Left lobe of liver (tissue), 2 donors: ENCODE data around the gene ST6GALNAC4. TPM values are rescaled to one million over a fixed set of nuclear protein-coding genes. Genes with fewer than 3 reads are reported as not detected.
"Not testable (repeated sequence)": the region's sequence is repeated elsewhere in the genome, so short reads cannot be mapped to it uniquely, and the experiment has no call there.

Experiments used
- ATAC-seq: fragments of 200-7000 bp; cut with Tn5 transposase; one replicate; pipeline ENCODE4 v1.9.1; 2020; ENCODE audit warnings: mild to moderate bottlenecking, moderate library complexity
- DNase-seq: peaks from one replicate; pipeline ENCODE4 v3.0.0-alpha.2; 2020; ENCODE audit warnings: low spot score
- total RNA-seq: library from RNA; stranded (reverse); gene quantifications from one replicate; pipeline ENCODE4 v1.2.1, GENCODE V29; 2021
- donor health status: DM: no; HTN: no; CAD: no; lungs with moderate emphysema.
- donor health status: DM: no; HTN: yes; CAD: no.

Gene ST6GALNAC4
- total RNA-seq, 1 donor from 2014 or later: 5.9 TPM

GRCh38 chr9:127895811-127896210, 21.0 kb downstream of the ST6GALNAC4 start:
- ATAC-seq (no peak), DNase-seq (no peak)

DNA sequence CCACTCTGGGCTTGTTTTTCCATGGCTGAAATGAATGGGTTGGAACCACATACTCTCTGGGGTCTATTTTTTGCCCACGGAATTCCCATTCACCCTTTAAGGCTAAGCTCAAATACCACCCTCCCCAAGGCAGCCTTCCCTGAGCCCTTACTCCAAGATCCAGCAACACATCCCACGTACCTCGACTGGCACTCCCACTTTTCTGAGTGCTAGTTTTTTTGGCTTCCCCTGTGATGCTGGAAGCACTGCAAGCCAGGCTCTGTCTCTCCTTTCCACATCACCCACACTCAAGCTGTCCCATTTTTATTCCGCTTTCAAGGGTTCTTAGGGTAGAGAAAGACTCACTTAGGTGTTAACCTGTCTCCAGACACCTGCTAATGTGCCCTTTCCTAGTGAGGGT, 23.4 kb downstream of the ST6GALNAC4 start:
- no peak for ATAC-seq
- DNase-seq: no peak

- no peak for ATAC-seq
- no peak for DNase-seq
Observed at GRCh38 chr9:127892831-127893230, 24.0 kb downstream of the ST6GALNAC4 start.

- ATAC-seq: no peak
Observed at GRCh38 chr9:127890053-127890452, 26.8 kb downstream of the ST6GALNAC4 start.

GRCh38 chr9:127887792-127888191, 29.0 kb downstream of the ST6GALNAC4 start:
- ATAC-seq (no peak), DNase-seq (no peak)

More at GRCh38 chr9:127890053-127890452, 26.8 kb downstream of the ST6GALNAC4 start:
- no peak for DNase-seq

DNA sequence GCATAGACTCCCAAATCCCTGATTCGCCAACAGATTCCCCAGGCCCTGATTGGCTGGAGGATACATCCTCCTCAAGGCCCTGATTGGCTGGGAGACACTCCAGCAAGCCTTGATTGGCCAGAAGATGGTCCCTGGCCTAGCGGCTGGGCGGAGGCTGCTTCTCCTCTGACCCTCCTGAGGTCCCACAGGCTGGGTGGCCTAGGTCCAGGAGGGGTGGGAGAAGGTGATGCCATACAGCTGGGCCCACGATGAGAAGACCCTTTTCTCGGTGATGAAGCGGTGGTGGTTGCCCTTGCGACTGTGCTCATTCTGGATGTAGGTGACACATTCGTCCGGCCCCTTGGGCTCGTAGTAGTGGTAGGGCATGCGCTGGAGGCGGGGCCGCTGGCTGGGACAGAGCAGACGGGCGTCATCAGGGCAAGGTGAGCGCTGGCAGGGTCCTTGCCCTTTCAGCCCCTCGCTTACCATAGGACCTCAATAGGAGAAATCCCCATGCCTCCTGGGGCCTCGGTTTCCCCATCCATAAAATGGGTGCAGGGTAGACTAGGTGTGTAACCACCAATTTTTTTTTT, 30.4 kb downstream of the ST6GALNAC4 start:
- DNase-seq (no peak), ATAC-seq (no peak)

DNA sequence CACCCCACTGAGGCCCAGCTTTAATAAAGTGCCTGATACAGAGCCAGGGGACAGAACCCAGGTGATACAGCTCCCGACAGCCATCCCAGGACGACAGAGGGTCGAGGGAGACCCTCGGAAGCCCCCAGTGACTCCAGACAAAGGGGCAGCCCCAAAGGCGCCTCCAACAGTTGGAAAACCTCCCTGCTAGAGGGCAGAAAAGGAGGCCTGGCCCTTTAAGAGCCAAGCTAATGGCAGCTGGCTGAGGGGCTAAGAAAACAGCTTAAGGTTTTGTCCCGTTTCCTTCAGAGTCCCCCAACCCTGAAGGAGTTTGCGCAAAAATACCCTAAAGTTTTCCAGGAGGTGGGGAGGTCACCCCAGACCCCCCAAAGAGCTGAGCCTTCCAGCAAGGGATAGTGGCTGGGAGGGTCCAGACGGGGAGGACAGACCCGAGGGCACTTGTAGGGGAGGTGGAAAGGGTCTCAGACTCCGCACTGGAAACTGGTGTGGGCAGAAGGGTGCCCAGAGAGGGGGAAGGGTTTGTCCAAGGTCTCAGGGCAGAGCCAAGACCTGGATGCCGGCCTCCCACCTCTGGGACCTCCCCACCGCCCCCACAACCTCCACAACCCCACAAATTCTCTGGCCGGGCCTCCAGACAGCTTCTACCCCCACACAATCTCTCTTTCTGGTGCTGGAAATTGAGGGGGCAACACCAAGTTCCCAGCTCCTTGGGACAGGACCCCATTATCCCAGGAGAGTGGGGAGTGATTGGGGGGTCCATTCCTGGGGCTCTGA, 31.1 kb downstream of the ST6GALNAC4 start:
- no peak for ATAC-seq
- DNase-seq: no peak

GRCh38 chr9:127884976-127885490, 31.8 kb downstream of the ST6GALNAC4 start:
- DNase-seq: no peak
- ATAC-seq: no peak

DNA sequence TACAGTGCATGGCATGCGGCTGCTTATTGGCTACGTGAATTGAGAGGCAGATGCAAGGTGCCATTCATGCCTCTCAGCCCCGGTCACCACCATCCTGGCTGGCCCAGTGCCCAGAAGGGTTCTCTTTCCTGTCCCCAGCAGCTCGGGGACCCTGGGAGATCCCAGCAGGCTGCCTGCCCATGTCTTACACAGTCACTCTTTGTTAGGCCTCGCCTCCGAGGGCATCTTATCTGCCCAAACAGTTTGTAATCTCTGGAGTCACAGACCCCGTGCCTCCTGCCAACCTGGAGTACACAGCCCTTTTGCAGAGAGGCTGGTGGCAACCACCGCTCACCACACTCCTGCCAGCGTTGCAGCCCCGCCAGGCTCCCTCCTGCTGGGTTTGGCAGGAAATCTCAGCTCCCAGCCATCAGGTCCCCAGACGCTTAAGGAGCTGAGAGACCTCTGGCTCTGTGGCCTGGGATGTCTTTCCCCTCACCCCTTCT, 32.4 kb downstream of the ST6GALNAC4 start:
- ATAC-seq (peak; percentile 45), DNase-seq (no peak)

- no peak for ATAC-seq
- DNase-seq: no peak
Observed at GRCh38 chr9:127883959-127884358, 32.9 kb downstream of the ST6GALNAC4 start.

GRCh38 chr9:127881715-127882114, 35.1 kb downstream of the ST6GALNAC4 start:
- ATAC-seq, DNase-seq: not testable (repeated sequence)

DNA sequence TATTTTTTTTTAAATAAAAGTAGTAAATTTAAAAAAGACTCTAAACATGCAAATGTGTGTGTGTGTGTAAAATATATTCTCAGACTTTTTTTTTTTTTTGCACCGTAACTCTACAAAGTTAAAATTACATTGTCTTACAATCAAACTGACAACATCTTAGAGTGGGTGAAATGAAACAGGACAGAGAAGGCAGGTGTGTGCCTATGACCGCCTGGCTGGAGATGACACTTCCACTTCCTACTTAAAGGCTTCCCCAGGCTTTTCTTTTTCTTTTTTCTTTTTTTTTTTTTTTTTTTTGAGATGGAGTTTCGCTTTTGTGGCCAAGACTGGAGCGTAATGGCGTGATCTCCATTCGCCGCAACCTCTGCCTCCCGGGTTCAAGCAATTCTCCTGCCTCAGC, 36.7 kb downstream of the ST6GALNAC4 start:
- ATAC-seq: no peak
- no peak for DNase-seq

DNA sequence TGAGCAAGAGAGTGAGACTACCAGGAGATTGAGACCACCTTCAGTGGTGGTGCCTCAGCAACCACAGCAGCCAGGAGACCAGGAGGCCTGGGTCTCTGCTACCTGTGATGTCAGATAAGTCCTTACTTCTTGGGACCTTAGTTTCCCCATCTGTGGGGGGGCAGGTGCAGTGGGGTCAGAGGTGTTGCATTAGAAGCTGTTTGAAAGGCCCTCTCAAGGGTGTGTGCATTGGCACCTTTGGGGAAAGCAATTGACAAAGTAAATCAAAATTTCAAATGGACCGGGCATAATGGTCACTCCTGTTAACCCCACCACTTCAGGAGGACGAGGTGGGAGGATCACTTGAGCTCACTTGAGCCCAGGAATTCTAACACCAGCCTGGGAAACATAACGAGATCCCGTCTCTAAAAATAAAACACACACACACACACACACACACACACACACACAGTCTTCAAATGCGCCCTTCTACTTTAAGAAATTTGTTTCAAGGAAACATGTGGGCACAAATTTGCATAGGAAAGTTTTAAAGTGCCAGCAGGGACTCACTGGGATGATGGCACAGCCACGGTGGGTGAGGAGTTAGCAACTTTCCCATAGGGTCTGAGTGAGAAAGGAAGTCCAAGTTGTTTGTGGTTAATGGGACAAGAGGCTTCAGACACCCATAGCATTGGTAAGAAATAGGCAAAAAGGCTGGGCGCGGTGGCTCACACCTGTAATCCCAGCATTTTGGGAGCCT, 38.0 kb downstream of the ST6GALNAC4 start:
- DNase-seq (no peak), ATAC-seq (no peak)

DNA sequence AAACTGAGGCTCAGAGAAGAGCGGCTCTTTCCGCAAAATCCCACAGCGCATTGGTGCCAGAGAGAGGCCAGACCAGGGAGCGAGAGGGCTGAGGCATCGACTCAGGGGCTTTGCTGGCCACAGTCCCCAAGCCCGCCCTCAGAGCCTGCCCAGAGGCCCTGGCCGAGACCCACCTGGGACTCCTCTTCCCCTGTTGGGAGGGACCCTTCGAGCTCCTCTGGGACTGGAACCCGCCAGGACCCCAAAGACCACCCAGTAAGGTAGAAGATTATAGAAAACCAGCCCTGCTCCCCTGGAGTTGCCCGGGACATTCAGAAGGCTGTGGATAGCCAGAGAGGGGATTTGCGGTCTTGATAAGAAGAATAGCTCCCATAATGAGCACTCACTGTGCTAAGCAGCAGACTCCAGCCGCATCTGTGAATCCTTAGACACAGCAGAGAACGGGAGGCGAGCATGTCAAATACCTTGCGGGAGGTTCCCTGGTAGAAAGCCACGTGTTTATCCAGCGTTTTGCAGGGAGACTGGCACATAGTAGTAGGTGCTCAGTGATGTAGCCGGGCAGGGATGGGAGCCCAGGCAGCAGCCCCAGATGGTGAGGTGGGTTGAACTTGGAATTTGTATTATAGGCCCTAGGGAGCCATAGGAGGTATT, 38.7 kb downstream of the ST6GALNAC4 start:
- ATAC-seq (peak; percentile 8), DNase-seq (no peak)

DNA sequence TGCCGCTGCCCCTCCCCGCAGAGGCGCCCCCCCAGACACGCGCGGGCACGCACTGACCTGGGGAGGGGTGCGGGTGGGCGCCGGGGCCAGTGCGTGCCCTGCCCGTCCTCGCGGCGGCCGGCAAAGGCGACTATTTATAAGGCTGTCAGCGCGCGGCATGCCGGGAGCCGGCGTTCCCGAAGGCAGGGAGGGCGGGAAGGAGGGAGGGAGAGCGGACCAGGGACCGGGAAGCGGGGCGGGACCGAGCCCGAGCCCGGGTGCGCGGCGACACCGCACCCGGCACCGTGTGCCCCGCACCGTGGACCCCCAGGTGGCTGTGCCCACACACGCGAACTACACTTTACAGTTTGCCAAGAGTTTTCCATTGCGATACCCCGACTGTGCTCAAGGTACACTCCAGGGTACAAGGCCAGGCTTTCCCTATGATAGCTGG, 39.3 kb downstream of the ST6GALNAC4 start, which contains the start of gene AK1:
AK1 (minus strand) TSS at position 110 of the 433 bp plus-strand sequence. CDS start 3,058 bp downstream, outside the sequence.
- peak; percentile 87 for DNase-seq

GRCh38 chr9:127876764-127877562, 39.9 kb downstream of the ST6GALNAC4 start:
- DNase-seq (peak; percentile 72), ATAC-seq (peak; percentile 77)

More for the DNA sequence above, 39.3 kb downstream of the ST6GALNAC4 start, which contains the start of gene AK1:
- peak; percentile 89 for ATAC-seq

DNA sequence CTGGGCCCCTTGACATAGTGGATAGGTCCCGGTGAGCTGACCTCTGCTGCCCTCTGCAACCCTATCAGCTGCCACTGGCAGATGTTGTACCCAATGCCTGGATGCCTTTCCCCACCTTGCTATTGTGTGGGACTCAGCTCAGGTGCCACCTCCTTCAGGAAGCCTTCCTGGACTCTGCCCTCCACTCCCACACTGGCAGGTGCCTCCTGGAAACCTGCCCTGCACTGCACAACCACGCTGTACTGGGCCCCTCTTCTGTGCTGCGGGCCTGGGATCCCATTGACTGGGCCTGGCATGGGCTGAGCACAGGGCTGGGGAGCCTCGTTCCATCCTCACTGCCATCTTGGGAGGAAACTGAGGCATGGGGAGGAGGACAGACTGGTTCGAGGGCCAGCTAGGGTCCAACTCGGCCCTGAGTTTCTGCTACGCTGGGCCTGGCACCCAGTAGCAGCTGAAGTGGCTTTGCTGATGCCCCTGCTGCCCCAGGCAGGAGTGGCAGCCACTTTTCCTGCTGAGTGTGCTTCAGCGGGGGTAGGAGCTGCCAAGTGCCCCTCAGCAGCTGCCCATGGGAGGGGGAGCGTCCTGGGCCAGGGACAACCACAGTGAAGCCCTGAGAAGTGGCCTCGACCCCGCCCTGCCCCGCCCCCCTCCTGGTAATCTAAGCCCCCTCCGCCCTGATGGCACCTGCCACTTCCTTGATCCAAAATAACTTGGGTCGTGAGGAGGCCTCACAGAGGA, 40.6 kb downstream of the ST6GALNAC4 start:
- ATAC-seq: no peak
- DNase-seq: no peak

- DNase-seq (no peak), ATAC-seq (no peak)
Observed at GRCh38 chr9:127875306-127875966, 41.4 kb downstream of the ST6GALNAC4 start.
